BLaER1 (cell line): ENCODE results near the gene EDAR.
A peak's percentile ranks its signal among the peaks of the same experiment; 100 is the strongest.

Source experiments
- H3K27ac ChIP-seq: shearing (Covaris generic); formaldehyde crosslinking; 2 replicates; pipeline ENCODE4 v1.8.1; 2022
- H3K27me3 ChIP-seq: shearing (Covaris generic); formaldehyde crosslinking; 2 replicates; pipeline ENCODE4 v1.8.1; 2022
- H3K36me3 ChIP-seq: shearing (Covaris generic); formaldehyde crosslinking; 2 replicates; pipeline ENCODE4 v1.8.1; 2022
- H3K4me1 ChIP-seq: shearing (Covaris generic); formaldehyde crosslinking; 2 replicates; pipeline ENCODE4 v1.8.1; 2022
- H3K4me2 ChIP-seq: shearing (Covaris generic); formaldehyde crosslinking; 2 replicates; pipeline ENCODE4 v1.8.1; 2022
- H3K4me3 ChIP-seq: shearing (Covaris generic); formaldehyde crosslinking; 2 replicates; pipeline ENCODE4 v1.8.1; 2022
- H3K9ac ChIP-seq: shearing (Covaris generic); formaldehyde crosslinking; 2 replicates; pipeline ENCODE4 v1.8.1; 2022
- H3K9me3 ChIP-seq: shearing (Covaris generic); formaldehyde crosslinking; 2 replicates; pipeline ENCODE4 v1.8.1; 2022
- H4K20me1 ChIP-seq: shearing (Covaris generic); formaldehyde crosslinking; 2 replicates; pipeline ENCODE4 v1.8.1; 2022
- Cebpa-rat ChIP-seq: shearing (Covaris generic); IDR thresholded peaks from 2 replicates; pipeline ENCODE4 v1.8.1; 2022

EDAR gene

GRCh38 chr2:108911807-108912628, 77.0 kb downstream of the EDAR start:
- no peak overlapping the region for H3K4me3 ChIP-seq
- peaks cover 37% of the 10 kb centered on the region for H3K4me1 ChIP-seq
- no peaks in the 10 kb centered on the region for H3K36me3 ChIP-seq
- no peak for TF ChIP-seq Cebpa-rat
- H3K27ac ChIP-seq, result no peak overlapping the region
- H3K9ac ChIP-seq, result no peak overlapping the region
- no peak overlapping the region for H3K4me2 ChIP-seq
- H4K20me1 ChIP-seq, result no peaks in the 10 kb centered on the region
- H3K27me3 ChIP-seq, result no peaks in the 10 kb centered on the region
- H3K9me3 ChIP-seq, result no peaks in the 10 kb centered on the region

GRCh38 chr2:108911401-108911800, 77.6 kb downstream of the EDAR start:
- no peak for TF ChIP-seq Cebpa-rat
- Histone ChIP-seq H3K9me3 (no peaks in the 10 kb centered on the region), H3K36me3 (no peaks in the 10 kb centered on the region)

GRCh38 chr2:108910541-108911396, 78.3 kb downstream of the EDAR start:
- no peak overlapping the region for H3K9ac ChIP-seq
- no peaks in the 10 kb centered on the region for H3K9me3 ChIP-seq
- H4K20me1 ChIP-seq, result no peaks in the 10 kb centered on the region
- no peaks in the 10 kb centered on the region for H3K36me3 ChIP-seq
- TF ChIP-seq Cebpa-rat, result no peak
- H3K4me1 ChIP-seq, result peaks cover 24% of the 10 kb centered on the region
- no peaks in the 10 kb centered on the region for H3K27me3 ChIP-seq
- no peak overlapping the region for H3K4me3 ChIP-seq
- H3K27ac ChIP-seq, result no peak overlapping the region
- H3K4me2 ChIP-seq, result no peak overlapping the region

More at GRCh38 chr2:108911401-108911800, 77.6 kb downstream of the EDAR start:
- Histone ChIP-seq H3K4me3 (no peak overlapping the region), H3K27me3 (no peaks in the 10 kb centered on the region), H3K4me2 (no peak overlapping the region), H3K9ac (no peak overlapping the region), H3K4me1 (peaks cover 31% of the 10 kb centered on the region), H4K20me1 (no peaks in the 10 kb centered on the region), H3K27ac (no peak overlapping the region)

GRCh38 chr2:108910011-108910431, 79.0 kb downstream of the EDAR start:
- H4K20me1 ChIP-seq, result no peaks in the 10 kb centered on the region
- no peaks in the 10 kb centered on the region for H3K9me3 ChIP-seq
- peaks cover 17% of the 10 kb centered on the region for H3K4me1 ChIP-seq
- H3K36me3 ChIP-seq, result no peaks in the 10 kb centered on the region
- TF ChIP-seq Cebpa-rat, result no peak
- H3K9ac ChIP-seq, result no peak overlapping the region
- H3K27ac ChIP-seq, result no peak overlapping the region
- no peak overlapping the region for H3K4me3 ChIP-seq
- no peak overlapping the region for H3K4me2 ChIP-seq
- no peaks in the 10 kb centered on the region for H3K27me3 ChIP-seq

GRCh38 chr2:108909275-108909823, 79.7 kb downstream of the EDAR start:
- TF ChIP-seq Cebpa-rat, result no peak
- Histone ChIP-seq H3K9ac (no peak overlapping the region), H3K9me3 (no peaks in the 10 kb centered on the region), H3K4me1 (peaks cover 12% of the 10 kb centered on the region), H3K4me3 (no peak overlapping the region), H3K4me2 (no peak overlapping the region), H4K20me1 (no peaks in the 10 kb centered on the region), H3K36me3 (no peaks in the 10 kb centered on the region), H3K27ac (no peak overlapping the region), H3K27me3 (no peaks in the 10 kb centered on the region)

- H3K9ac ChIP-seq, result no peak overlapping the region
- H3K27me3 ChIP-seq, result no peaks in the 10 kb centered on the region
- peak overlapping the region; percentile 50 for H3K4me2 ChIP-seq
- no peak overlapping the region for H3K27ac ChIP-seq
- no peak for TF ChIP-seq Cebpa-rat
- peaks cover 9% of the 10 kb centered on the region for H3K4me1 ChIP-seq
- H3K36me3 ChIP-seq, result no peaks in the 10 kb centered on the region
- H4K20me1 ChIP-seq, result no peaks in the 10 kb centered on the region
- no peaks in the 10 kb centered on the region for H3K9me3 ChIP-seq
- H3K4me3 ChIP-seq, result no peak overlapping the region
Observed at GRCh38 chr2:108908713-108909070, 80.3 kb downstream of the EDAR start.

- H3K9me3 ChIP-seq, result no peaks in the 10 kb centered on the region
- H4K20me1 ChIP-seq, result no peaks in the 10 kb centered on the region
- H3K4me2 ChIP-seq, result peak overlapping the region; percentile 50
- H3K36me3 ChIP-seq, result no peaks in the 10 kb centered on the region
- H3K27ac ChIP-seq, result no peak overlapping the region
- H3K9ac ChIP-seq, result no peak overlapping the region
- TF ChIP-seq Cebpa-rat, result no peak
- no peak overlapping the region for H3K4me3 ChIP-seq
- H3K27me3 ChIP-seq, result no peaks in the 10 kb centered on the region
- H3K4me1 ChIP-seq, result peaks cover 9% of the 10 kb centered on the region
Observed at GRCh38 chr2:108907822-108908712, 81.0 kb downstream of the EDAR start.

- H3K4me1 ChIP-seq, result peaks cover 9% of the 10 kb centered on the region
- no peak overlapping the region for H3K4me3 ChIP-seq
- H3K9me3 ChIP-seq, result no peaks in the 10 kb centered on the region
- no peak overlapping the region for H3K27ac ChIP-seq
- H3K36me3 ChIP-seq, result no peaks in the 10 kb centered on the region
- no peaks in the 10 kb centered on the region for H4K20me1 ChIP-seq
- no peaks in the 10 kb centered on the region for H3K27me3 ChIP-seq
- H3K9ac ChIP-seq, result no peak overlapping the region
- no peak overlapping the region for H3K4me2 ChIP-seq
- TF ChIP-seq Cebpa-rat, result no peak
Observed at GRCh38 chr2:108906403-108907077, 82.5 kb downstream of the EDAR start.

GRCh38 chr2:108905906-108906305, 83.1 kb downstream of the EDAR start:
- no peak overlapping the region for H3K4me2 ChIP-seq
- no peaks in the 10 kb centered on the region for H3K9me3 ChIP-seq
- no peak for TF ChIP-seq Cebpa-rat
- no peaks in the 10 kb centered on the region for H4K20me1 ChIP-seq
- no peak overlapping the region for H3K27ac ChIP-seq
- no peak overlapping the region for H3K4me3 ChIP-seq
- peaks cover 9% of the 10 kb centered on the region for H3K4me1 ChIP-seq
- H3K27me3 ChIP-seq, result no peaks in the 10 kb centered on the region
- no peaks in the 10 kb centered on the region for H3K36me3 ChIP-seq
- no peak overlapping the region for H3K9ac ChIP-seq
